T-helper 1 cell treated with Interleukin-12 subunit alpha and Interleukin-12 subunit beta and Interleukin-4 antibody, amounts not matched to agents 30 μg/mL and 1 μg/mL, for 36 hours (primary cell): ENCODE data around the gene TSPAN9.

Experiments
- H3K27ac Mint-ChIP-seq: one replicate; pipeline ENCODE4 v1.8.0; 2021; ENCODE audit warnings: mild to moderate bottlenecking, mixed read lengths
- H3K27me3 Mint-ChIP-seq: one replicate; pipeline ENCODE4 v1.8.0; 2021; ENCODE audit warnings: low read depth, mixed read lengths
- H3K36me3 Mint-ChIP-seq: one replicate; pipeline ENCODE4 v1.8.0; 2021; ENCODE audit warnings: low read depth, mixed read lengths
- H3K4me1 Mint-ChIP-seq: one replicate; pipeline ENCODE4 v1.8.0; 2021; ENCODE audit warnings: low read depth, mixed read lengths
- H3K4me3 Mint-ChIP-seq: one replicate; pipeline ENCODE4 v1.8.0; 2021; ENCODE audit warnings: mild to moderate bottlenecking, moderate library complexity, mixed read lengths
- H3K9me3 Mint-ChIP-seq: one replicate; pipeline ENCODE4 v1.8.0; 2021; ENCODE audit warnings: mixed read lengths

The TSPAN9 gene

DNA sequence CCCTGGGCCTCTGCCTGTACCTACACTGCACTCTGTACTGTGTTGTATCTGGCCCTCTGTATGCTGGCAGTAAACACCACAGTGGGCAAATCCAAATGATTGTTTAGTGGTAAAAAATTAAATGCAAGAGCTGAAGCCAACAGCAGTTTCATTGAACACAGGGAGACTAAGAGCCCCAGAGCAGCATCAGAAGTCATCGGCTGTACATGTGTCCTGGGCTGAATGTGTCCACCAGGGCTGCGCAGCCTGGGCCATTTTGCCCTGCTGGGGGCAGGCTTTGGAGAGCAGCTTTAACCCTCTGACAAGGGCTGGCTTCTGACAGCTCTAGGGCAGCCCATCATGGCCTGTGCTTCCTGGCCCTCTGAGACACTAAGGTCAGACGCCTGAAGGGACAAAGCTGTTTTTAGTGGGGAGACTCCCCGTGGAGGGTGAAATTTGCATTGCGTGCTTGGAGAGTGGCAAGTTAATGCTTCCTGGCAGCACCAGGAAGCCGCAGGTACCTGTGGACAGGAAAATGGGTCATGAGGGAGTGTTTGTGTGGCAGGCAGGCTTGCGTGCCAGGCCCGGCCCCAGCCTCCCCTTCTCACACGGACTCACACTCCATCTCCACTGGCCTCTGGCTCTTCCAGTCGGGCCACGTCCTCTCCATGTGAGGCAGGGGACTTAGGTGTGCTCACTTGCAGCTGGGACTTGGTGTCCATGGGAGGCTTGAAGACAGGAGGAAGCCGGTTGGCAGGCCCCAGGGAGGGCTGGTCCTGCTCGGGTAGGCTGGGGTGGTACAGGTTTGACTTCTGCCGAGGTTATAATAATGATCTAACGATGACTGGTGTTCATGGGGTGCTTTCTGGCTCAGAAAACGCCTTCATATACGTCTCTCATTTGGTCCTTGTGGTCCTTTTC, 150.1 kb downstream of the TSPAN9 start:
- no peaks in the 10 kb centered on the region for H3K36me3 Mint-ChIP-seq
- H3K4me1 Mint-ChIP-seq: no peaks in the 10 kb centered on the region
- H3K9me3 Mint-ChIP-seq: no peaks in the 10 kb centered on the region
- no peak overlapping the region for H3K4me3 Mint-ChIP-seq
- peaks cover 4% of the 10 kb centered on the region for H3K27me3 Mint-ChIP-seq
- no peak overlapping the region for H3K27ac Mint-ChIP-seq

DNA sequence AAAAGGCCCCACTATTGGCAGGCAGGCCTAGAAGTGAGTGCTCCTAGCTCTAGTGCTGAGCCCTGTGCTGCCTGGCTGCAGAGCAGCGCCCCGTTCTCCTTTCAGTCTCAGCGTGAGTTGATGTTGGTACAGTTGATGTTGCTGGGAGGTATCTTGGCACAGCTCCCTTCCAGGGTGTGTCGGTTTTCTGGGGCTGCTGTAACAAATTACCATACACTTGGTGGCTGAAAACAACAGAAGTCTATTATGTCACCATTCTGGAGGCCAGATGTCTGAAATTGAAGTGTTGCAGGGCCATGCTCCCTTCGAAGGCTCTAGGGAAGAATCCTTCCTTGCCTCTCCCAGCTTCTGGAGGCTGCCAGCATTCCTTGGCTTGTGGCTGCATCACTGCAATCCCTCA, 151.4 kb downstream of the TSPAN9 start:
- H3K27me3 Mint-ChIP-seq: peaks cover 4% of the 10 kb centered on the region
- no peaks in the 10 kb centered on the region for H3K9me3 Mint-ChIP-seq
- no peaks in the 10 kb centered on the region for H3K36me3 Mint-ChIP-seq
- H3K4me3 Mint-ChIP-seq: no peak overlapping the region
- H3K4me1 Mint-ChIP-seq: no peaks in the 10 kb centered on the region
- no peak overlapping the region for H3K27ac Mint-ChIP-seq

DNA sequence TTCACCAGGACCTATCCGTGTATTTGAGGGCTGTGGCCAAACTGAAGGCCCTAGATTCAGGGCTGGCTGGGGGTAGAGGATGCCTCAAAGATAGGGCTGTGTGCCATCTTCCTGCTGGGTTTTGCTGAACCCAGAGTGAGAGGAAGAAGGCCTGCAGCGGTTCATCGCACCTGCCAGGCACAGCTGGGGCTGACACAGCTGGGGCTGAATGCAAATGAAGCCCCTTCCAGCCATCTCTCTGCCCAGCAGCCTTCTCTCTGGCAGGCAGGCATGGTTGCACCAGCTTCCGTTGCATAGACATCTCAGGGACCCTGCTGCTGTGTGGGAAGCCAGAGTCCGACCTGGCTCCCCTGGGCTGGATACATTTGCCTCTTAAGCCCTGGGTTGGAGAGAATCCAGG, 152.4 kb downstream of the TSPAN9 start:
- H3K36me3 Mint-ChIP-seq: no peaks in the 10 kb centered on the region
- no peaks in the 10 kb centered on the region for H3K4me1 Mint-ChIP-seq
- no peak overlapping the region for H3K27ac Mint-ChIP-seq
- peaks cover 4% of the 10 kb centered on the region for H3K27me3 Mint-ChIP-seq
- H3K9me3 Mint-ChIP-seq: no peaks in the 10 kb centered on the region
- H3K4me3 Mint-ChIP-seq: no peak overlapping the region

DNA sequence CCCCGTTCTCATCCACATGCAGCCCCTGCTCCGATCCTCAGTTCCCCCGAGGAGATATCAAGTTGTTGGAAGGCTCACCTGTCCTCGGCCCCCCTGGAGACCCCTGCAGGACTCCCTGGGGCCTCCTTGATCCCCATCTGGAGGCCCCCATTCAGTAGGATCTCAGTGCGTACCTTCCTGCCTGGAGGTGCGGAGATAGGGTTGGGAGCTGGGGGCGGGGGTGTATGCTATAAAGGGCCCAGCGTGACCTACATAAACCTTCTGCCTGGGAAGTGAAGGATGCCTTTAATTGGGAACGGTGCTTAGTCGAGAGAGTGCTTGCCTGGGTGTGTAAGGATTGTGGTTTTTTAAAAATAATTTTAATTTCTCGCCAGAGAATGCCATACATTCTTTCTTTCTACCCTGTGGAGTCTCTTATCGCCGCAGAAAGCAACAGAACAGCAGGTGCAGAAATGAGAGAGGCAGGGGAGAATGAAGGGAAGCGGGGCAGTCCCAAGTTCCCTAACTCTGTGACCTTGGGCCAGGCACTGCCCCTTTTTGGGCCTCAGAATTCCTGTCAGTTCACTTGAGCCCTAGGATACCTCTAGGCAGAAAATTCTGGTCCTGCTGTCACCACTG, 153.7 kb downstream of the TSPAN9 start:
- peaks cover 4% of the 10 kb centered on the region for H3K27me3 Mint-ChIP-seq
- H3K9me3 Mint-ChIP-seq: no peaks in the 10 kb centered on the region
- H3K27ac Mint-ChIP-seq: no peak overlapping the region
- no peaks in the 10 kb centered on the region for H3K36me3 Mint-ChIP-seq
- H3K4me3 Mint-ChIP-seq: no peak overlapping the region
- no peaks in the 10 kb centered on the region for H3K4me1 Mint-ChIP-seq

DNA sequence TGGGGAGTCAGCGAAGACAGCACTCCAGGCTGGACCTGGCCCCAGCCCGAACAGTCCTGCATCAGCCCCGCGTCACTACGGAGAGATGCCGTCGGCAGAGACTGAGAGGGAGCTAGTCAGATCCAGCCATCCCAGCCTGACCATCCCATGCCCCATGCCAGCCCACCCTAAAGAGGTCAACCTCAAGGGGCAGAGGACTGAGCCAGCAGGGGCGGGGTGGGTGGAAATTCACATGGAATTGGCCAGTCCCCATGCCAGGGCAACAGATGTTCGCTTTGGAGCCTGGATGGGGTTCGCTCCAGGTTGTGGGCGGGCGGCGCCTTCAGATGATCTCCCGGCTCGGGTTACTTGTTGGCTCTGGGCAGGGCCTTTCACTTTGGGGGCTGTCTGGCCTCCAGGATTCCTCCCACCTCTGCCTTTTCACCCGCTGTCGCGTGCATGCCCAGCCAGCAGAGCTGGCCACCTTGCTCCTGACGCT, 154.3 kb downstream of the TSPAN9 start:
- H3K4me1 Mint-ChIP-seq: no peaks in the 10 kb centered on the region
- no peaks in the 10 kb centered on the region for H3K36me3 Mint-ChIP-seq
- peaks cover 4% of the 10 kb centered on the region for H3K27me3 Mint-ChIP-seq
- no peak overlapping the region for H3K27ac Mint-ChIP-seq
- no peak overlapping the region for H3K4me3 Mint-ChIP-seq
- no peaks in the 10 kb centered on the region for H3K9me3 Mint-ChIP-seq

DNA sequence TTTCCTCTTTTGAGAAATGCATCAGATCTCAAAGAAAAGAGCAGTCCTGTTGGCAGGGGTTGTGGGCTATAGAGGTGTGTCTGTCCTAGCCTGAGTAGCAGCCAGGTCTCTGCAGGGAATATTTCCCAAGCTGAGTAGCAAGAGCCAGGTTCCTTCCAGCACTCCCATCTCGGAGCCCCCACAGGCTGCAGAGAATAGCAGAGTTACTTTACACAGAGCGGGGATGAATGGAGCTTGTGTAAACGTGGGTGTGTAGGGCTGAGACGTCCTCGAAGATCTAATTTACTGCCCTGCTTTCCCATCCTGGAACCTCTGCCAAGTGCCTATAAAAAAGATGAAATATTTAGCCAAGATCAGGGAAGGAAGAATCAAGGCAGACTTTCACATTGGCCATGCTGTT, 156.6 kb downstream of the TSPAN9 start:
- peaks cover 1% of the 10 kb centered on the region for H3K27me3 Mint-ChIP-seq
- H3K27ac Mint-ChIP-seq: no peak overlapping the region
- H3K9me3 Mint-ChIP-seq: no peaks in the 10 kb centered on the region
- H3K4me1 Mint-ChIP-seq: no peaks in the 10 kb centered on the region
- no peaks in the 10 kb centered on the region for H3K36me3 Mint-ChIP-seq
- H3K4me3 Mint-ChIP-seq: no peak overlapping the region

DNA sequence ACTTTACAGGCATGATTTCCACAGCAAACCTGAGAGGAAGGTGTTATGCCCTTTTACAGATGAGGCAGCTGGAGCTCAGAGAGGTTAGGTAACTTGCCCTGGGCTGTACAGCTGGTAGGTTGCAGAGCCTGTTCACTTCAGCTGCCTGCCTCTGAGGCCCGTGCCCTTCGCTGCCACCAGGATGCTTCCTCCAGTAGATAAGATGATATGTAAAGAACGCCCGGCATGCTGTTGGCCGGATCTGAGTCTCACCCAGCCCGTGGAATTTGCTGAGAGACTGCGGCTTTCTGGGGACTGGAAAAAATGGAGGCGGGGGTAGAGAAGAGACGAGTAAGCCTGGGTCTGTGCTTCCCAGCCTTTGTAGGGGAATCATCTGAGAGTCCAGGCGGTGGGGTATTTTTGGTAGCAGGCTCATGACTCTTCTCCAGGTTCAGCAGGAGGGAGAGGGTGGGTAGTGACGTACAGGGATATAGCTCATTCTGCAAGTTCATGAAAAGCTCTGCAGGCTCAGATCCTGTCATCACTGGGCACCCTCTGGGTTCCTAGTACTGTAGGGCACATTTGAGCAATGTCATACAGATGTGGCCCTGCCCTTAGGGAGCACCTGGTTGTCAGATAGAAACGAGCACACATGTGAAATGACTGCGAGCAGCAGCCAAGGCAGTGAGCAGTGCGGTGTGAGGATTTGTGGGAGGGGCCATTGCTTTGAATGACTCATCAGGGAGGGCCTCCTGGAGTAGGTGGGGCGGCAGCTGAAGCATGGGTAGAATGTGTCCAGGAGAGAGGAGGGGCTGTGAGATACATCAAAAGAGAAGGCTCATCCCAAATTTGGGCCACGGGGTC, 159.4 kb downstream of the TSPAN9 start:
- Mint-ChIP-seq H3K4me1 (no peaks in the 10 kb centered on the region), H3K9me3 (no peaks in the 10 kb centered on the region), H3K27me3 (no peaks in the 10 kb centered on the region), H3K27ac (no peak overlapping the region), H3K4me3 (no peak overlapping the region), H3K36me3 (no peaks in the 10 kb centered on the region)

DNA sequence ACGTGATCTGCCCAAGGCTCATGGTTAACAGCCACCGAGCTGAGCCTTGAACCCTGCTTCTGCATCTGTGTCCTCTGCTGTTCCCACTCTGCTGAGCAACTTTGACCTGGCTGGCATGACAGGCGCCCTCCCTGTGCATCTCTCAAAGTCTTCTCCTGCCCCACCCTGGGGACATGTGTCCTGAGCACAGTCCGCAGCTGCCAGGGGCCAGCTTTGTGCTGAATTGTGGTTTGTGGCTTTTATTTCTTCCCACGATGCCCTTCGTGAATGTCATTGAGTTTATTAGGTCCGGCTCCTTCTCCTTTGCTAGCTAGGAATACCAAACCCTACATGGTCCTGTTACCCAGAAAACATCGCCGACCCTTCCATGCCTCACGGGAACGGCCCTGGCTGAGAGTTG, 161.0 kb downstream of the TSPAN9 start:
- Mint-ChIP-seq H3K4me3 (no peak overlapping the region), H3K4me1 (no peaks in the 10 kb centered on the region), H3K36me3 (no peaks in the 10 kb centered on the region), H3K27ac (no peak overlapping the region), H3K27me3 (no peaks in the 10 kb centered on the region), H3K9me3 (no peaks in the 10 kb centered on the region)

DNA sequence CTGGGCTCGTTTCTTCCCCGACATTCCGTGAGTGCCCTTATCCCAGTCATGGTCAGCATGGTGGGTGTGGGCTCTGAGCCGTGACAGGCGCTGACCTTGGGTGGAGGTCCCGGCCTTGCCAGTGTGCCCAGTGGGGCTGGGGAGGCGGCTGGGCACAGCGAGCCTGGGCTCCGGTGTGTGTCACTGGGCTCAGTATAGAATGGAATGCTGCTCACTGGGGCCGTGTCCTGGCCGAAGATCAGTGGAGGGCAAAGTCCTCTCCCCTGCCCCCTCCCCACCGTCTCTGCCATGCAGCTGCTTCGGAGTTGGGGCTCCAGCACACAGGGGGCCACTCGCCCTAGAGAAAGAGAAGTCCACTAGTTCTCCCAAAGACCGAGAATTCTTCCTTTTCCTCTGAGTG, 164.4 kb downstream of the TSPAN9 start:
- no peaks in the 10 kb centered on the region for H3K27me3 Mint-ChIP-seq
- H3K4me3 Mint-ChIP-seq: no peak overlapping the region
- H3K9me3 Mint-ChIP-seq: no peaks in the 10 kb centered on the region
- H3K4me1 Mint-ChIP-seq: no peaks in the 10 kb centered on the region
- H3K36me3 Mint-ChIP-seq: no peaks in the 10 kb centered on the region
- no peak overlapping the region for H3K27ac Mint-ChIP-seq

DNA sequence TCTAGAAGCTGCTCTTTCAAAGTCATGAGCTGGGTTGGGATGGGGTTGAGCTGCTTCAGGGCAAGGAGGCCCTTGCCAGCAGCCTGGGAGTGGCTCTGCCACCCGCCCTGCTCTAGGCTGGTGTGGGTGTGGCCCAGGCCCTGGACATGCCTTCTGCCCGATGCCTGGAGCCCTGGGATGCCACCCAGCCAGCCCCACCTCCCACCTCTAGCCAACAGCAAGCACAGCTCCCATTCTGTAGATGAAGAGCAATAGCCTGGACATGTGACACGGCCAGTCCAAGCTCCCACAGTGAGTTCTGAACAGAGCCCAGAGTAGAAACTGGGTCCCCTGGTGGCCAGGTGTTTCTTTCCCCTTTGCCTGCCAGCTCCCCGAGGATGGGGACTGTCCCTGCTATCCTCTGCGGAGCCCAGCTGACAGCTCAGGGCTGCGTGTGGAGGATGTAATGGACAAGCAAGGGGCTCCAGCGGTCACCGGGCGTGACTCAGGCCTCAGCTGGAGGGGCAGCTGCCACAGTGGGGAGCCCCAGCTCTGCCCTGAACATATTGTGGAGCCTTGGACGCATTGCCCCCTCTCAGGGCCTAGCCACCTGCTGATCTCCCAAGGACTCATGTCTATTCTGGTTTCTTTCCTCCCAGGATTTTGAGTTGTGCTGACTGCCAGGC, 165.2 kb downstream of the TSPAN9 start:
- Mint-ChIP-seq H3K27ac (no peak overlapping the region), H3K36me3 (no peaks in the 10 kb centered on the region), H3K4me1 (no peaks in the 10 kb centered on the region), H3K9me3 (no peaks in the 10 kb centered on the region), H3K4me3 (no peak overlapping the region), H3K27me3 (no peaks in the 10 kb centered on the region)

DNA sequence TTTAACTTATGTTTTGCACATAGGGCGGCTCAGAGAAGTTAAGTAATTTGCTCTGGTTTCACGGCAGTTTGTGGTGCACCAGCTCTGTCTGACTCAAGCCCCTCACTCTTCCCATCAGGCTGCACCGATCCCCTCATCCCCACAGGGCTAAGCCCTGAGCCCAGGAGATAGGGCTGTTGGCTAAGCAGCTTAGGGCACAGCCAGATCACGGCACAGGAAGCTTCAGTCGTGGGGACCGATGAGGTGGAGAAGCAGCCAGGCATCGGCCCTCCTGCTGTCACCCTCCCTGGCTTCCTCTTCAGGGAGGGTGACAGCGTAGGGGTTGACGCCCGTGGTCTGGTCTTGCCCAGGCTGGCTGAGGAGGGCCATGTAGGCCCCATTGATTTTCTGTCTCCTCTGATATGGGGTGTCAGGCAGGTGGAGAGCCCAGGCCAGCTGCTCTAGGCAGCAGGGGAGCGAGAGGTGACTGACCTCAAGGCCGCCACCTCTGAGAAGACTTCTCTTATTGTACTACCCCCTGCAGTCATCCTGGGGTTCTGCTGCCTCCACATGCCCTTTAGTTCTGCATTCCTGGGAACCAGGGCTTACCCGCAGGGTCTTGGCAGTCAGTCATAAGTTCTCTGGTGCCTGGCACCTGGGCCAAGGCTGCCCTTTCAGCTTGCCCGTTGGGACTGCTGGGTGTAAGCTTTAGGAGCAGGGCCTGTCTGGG, 166.4 kb downstream of the TSPAN9 start:
- Mint-ChIP-seq H3K9me3 (no peaks in the 10 kb centered on the region), H3K4me3 (no peak overlapping the region), H3K4me1 (no peaks in the 10 kb centered on the region), H3K27me3 (no peaks in the 10 kb centered on the region), H3K27ac (no peak overlapping the region), H3K36me3 (no peaks in the 10 kb centered on the region)

DNA sequence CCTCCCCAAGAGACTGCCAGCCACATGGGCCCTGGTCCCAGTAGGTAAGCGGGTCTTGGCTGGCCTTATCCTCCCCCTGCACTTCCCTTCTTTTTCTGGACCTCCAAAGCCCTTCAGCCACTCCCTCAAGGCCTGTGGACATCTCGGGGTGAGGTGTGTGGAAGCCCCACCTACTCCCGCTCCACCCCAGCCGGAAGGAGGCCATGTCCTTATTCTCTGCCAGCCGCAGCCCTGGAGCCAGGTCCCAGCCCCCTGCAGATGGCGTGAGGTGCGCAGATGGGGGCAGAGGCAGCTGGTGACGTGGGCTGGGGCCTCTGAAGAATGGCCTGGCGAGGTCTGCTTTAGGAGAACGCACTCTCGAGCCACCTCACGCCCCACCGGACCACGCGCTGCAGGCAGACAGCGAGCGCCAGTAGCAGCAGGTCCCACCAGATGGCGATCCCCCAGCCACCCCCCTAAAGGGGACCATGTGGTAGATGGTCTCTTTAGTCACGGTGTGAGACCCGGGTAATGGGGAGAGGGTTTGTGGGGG, 167.1 kb downstream of the TSPAN9 start:
- peaks cover 4% of the 10 kb centered on the region for H3K4me1 Mint-ChIP-seq
- H3K4me3 Mint-ChIP-seq: no peak overlapping the region
- H3K36me3 Mint-ChIP-seq: no peaks in the 10 kb centered on the region
- no peak overlapping the region for H3K27ac Mint-ChIP-seq
- no peaks in the 10 kb centered on the region for H3K9me3 Mint-ChIP-seq
- no peaks in the 10 kb centered on the region for H3K27me3 Mint-ChIP-seq

DNA sequence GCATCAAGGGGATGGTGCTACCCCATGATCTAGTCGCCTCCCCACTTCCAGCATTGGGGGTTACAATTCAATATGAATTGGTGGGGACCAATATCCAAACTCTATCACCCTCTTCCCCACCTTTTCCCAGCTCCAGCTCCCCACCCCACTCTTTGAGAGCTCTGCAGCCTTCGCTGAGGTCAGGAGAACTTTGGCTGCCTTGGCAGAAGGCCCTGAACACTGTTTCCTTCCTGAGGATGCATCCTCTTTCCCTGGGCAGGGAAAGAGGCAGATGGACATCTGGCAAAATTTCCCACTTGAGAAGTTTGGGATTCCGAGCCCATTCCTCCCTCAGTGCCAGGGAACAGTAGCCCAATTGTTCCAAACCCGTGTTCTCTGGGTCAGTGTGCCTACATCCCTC, 169.1 kb downstream of the TSPAN9 start:
- no peaks in the 10 kb centered on the region for H3K27me3 Mint-ChIP-seq
- H3K27ac Mint-ChIP-seq: no peak overlapping the region
- H3K9me3 Mint-ChIP-seq: no peaks in the 10 kb centered on the region
- H3K4me1 Mint-ChIP-seq: peaks cover 7% of the 10 kb centered on the region
- no peaks in the 10 kb centered on the region for H3K36me3 Mint-ChIP-seq
- no peak overlapping the region for H3K4me3 Mint-ChIP-seq
